GM12891 (cell line): Measurements from ENCODE around the gene BOC.

Experiments used
- DNase-seq: peaks from one replicate; pipeline ENCODE4 v3.0.0; 2011; ENCODE audit warnings: low spot score; ENCODE audit not compliant: insufficient read length
- FAIRE-seq: peaks from 2 replicates; lab custom pipeline; 2011; peaks lifted over from hg19 to GRCh38; lab: Jason Lieb, UNC
- PAX5 ChIP-seq: IDR thresholded peaks from 2 replicates; pipeline ENCODE4 v1.6.1; 2011; ENCODE audit warnings: low read length, moderate library complexity, mild to moderate bottlenecking; ENCODE audit not compliant: insufficient read depth, severe bottlenecking
- POLR2A ChIP-seq: IDR thresholded peaks from 2 replicates; pipeline ENCODE4 v1.6.1; 2011; ENCODE audit warnings: low read depth, low read length, control low read depth
- POLR2AphosphoS5 ChIP-seq: IDR thresholded peaks from 2 replicates; pipeline ENCODE4 v1.6.1; 2011; ENCODE audit warnings: low read depth, low read length, control low read depth
- POU2F2 ChIP-seq: IDR thresholded peaks from 2 replicates; pipeline ENCODE4 v1.6.1; 2011; ENCODE audit warnings: low read depth, mild to moderate bottlenecking, control low read depth, low read length, moderate library complexity
- SPI1 ChIP-seq: IDR thresholded peaks from 2 replicates; pipeline ENCODE4 v1.6.1; 2011; ENCODE audit warnings: low read depth, low read length, control low read depth
- TAF1 ChIP-seq: IDR thresholded peaks from 2 replicates; pipeline ENCODE4 v1.6.1; 2011; ENCODE audit warnings: low read depth, low read length, control low read depth

BOC gene

GRCh38 chr3:113214917-113215595 is 3.7 kb downstream of the BOC start:
- TF ChIP-seq POLR2AphosphoS5 (no peak), SPI1 (no peak), TAF1 (no peak)
- no peak for DNase-seq
- FAIRE-seq = no peak

DNA sequence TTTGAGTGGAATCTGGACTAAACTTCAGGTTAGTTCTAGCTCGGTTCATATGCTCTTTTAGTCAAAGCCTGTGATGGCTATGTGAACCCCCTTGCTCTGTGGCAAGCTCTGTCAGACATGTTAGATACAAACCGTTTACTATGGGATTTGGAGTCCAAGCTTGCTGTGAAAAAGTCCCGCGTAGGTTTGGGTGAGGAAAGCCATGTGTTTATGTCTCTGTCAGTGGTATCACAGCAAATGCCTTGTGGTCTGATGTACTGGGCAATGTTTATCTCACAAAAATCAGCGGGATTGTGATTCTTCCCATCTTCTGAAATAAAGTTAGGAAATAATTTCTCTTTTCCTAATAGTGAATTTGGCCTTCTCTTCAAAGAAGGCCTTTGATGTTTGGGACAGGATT is 5.0 kb downstream of the BOC start:
- FAIRE-seq = no peak
- TF ChIP-seq SPI1 (no peak), PAX5 (no peak), POLR2A (no peak), POU2F2 (no peak), TAF1 (no peak), POLR2AphosphoS5 (no peak)
- no peak for DNase-seq

DNA sequence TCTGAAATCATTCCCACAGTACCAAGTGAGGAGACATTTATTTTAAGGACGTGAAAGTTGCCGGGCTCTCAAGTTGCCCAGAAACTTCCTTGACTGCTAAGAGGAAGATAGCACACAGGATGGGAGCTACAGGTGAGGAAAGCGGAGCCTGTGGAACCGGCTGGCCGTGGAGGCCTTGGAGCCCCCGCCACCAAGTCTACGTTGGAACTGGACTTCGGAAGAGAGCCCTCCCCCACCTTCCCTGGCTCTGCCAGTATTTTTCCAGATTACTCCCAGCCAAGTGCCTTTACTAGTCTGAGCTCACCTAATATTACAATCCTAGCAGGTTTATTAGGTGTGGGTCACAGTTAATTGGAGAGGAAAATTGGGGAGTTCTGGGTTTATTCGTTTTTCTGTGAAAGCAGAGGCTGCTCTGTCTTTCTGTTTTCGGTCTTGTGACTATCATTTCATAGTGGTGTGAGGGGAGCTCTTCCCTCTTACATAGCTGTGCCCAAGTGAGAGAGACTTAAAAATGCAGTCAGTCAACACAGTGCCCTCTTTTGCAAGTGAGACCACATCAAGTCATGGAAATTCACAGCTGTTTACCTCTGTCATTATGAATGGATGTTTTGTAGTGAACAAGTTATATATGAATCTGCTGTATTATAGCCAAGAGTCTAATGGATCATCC is 6.8 kb downstream of the BOC start:
- no peak for DNase-seq

DNA sequence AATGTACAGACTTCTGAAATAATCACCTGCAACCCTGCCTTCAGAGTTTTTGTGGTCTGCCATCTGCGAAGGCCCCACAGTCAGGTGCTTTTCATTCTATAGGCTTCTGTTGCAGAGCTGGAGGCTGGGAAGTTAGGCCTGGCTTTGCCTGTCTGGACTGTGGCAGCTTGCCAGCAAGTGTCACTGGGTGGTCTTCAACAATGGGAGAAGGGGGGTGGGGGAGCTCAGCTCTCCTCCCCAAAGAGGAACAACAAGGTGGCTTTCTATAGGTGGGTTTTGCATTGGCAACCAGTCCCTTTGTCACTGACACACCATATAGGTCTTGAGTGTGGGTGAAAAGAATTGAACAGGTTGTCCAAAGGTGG is 7.3 kb downstream of the BOC start:
- no peak for FAIRE-seq
- DNase-seq = no peak
- TF ChIP-seq TAF1 (no peak), POLR2A (no peak), SPI1 (no peak), PAX5 (no peak), POU2F2 (no peak), POLR2AphosphoS5 (no peak)

More for the DNA sequence above, 6.8 kb downstream of the BOC start:
- FAIRE-seq = no peak
- TF ChIP-seq POLR2AphosphoS5 (no peak), SPI1 (no peak), POLR2A (no peak), TAF1 (no peak), POU2F2 (no peak), PAX5 (no peak)

DNA sequence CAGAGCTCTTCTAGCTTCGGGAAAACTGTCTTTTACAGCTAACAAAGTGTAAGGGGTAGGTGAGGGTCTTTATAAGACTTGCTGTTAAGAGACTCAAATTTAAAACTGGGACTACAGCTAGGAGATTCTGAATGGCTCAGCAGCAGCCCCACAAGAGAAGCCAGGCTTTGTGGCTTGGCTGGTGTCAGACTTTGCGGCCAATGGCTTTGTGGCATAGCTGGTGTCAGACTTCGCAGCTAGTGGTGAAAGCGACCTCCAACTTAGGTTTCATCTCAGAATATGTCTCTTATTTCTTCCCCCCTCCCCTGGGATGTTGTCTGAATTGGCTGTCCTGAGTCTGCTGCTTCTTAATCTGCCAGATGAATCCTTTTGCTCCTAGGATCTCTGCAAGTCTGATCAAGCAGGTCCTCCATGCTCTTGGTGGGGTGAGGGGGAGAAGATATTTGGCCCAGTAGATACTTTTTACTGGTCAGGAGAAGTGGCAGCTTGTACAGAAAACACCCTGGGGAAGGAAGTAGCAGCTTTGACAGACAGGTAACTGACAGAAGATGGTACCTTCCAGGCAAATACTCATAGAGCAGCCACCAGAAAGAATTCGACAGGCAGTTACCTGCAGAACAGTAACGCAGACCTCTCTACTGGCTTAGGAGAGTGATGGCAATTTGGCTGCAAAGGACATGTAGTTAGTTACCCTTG is 8.4 kb downstream of the BOC start:
- FAIRE-seq (no peak), DNase-seq (no peak)
- TF ChIP-seq SPI1 = no peak
- no peak for TF ChIP-seq POU2F2
- no peak for TF ChIP-seq PAX5

GRCh38 chr3:113220721-113221120 is 9.4 kb downstream of the BOC start:
- TF ChIP-seq POLR2AphosphoS5 (no peak), TAF1 (no peak), POLR2A (no peak), SPI1 (no peak), POU2F2 (no peak), PAX5 (no peak)
- no peak for DNase-seq
- no peak for FAIRE-seq

GRCh38 chr3:113221721-113222257 is 10.4 kb downstream of the BOC start:
- FAIRE-seq (no peak), DNase-seq (no peak)
- TF ChIP-seq SPI1 (no peak), PAX5 (no peak), POLR2AphosphoS5 (no peak)

GRCh38 chr3:113222451-113223086 is 11.2 kb downstream of the BOC start:
- TF ChIP-seq SPI1 = no peak
- TF ChIP-seq PAX5 = no peak
- TF ChIP-seq POU2F2 = no peak
- no peak for TF ChIP-seq TAF1
- TF ChIP-seq POLR2AphosphoS5 = no peak
- TF ChIP-seq POLR2A = no peak
- DNase-seq (no peak), FAIRE-seq (no peak)

DNA sequence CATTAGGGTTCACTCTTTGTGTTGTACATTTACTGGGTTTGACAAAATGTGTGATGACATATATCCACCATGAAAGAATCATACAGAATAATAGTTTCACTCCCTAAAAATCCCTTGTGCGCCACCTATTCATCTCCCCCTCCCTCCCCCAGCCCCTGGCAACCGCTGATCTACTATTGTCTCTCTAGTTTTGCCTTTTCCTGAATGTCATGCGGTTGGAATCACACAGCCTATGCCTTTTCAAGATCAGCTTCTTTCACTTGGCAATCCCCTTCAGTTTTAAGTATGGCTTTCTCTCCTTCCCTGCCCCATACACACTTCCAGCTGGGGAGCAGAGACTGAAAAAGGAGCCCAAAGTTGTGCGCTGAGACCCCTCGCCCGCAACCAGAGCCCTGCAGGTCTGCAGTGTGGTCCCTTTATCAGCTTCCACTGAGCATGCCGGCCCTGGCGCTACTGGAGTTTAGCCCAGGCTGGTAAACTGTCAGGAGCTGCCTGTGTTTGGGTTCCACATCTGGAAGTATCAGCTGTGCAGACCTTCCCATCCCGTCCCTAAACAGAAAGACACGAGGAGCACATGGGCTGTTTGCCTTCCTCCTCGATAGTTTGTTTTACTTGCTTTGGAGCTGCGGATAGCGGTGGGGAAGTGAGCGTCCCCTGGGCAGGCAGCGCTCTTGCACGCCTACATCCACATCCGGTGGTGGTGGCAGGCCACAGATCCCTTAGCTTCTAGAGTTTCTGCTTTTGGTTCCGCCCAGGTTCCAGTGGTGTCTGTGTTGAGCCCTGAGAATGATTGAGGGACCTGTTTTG is 12.3 kb downstream of the BOC start:
- TF ChIP-seq PAX5 (no peak), POLR2A (no peak), SPI1 (peak; percentile 62), POLR2AphosphoS5 (no peak), TAF1 (no peak), POU2F2 (no peak)
- DNase-seq (peak; percentile 42), FAIRE-seq (peak; percentile 80)
